H1 (cell line): ENCODE measurements around the gene RALGDS. TPM values are rescaled to one million over a fixed set of nuclear protein-coding genes. Genes with fewer than 3 reads are reported as not detected.

ENCODE experiments used
- CTCF ChIA-PET: fragments of 300-600 bp; sonication (Branson Sonifier 250); formaldehyde crosslinking; loops from one replicate; lab custom pipeline; 2021; ENCODE audit not compliant: partially characterized antibody; lab: Charles Lee
- POLR2A ChIA-PET: fragments of 300-600 bp; sonication (Branson Sonifier 250); formaldehyde crosslinking; loops from one replicate; lab custom pipeline; 2021; ENCODE audit warnings: inconsistent platforms; ENCODE audit not compliant: partially characterized antibody; lab: Charles Lee
- DNase-seq, 2 experiments: peaks; one replicate each; pipeline versions ENCODE4 v3.0.0 to v3.0.0-alpha.2; 2010 to 2022; ENCODE audit warnings: low spot score in 2 of 2, low read depth in 1 of 2, mixed read lengths in 1 of 2
- FAIRE-seq: peaks from 2 replicates; lab custom pipeline; 2011; peaks lifted over from hg19 to GRCh38; lab: Jason Lieb, UNC
- H2AFZ ChIP-seq: 2 replicates; pipeline ENCODE4 v1.8.1; 2012; ENCODE audit warnings: low read length, inconsistent platforms
- H2AK5ac ChIP-seq: 2 replicates; pipeline ENCODE4 v1.6.1; 2013; ENCODE audit warnings: low read depth, low read length
- H2BK120ac ChIP-seq: replicated peaks from 2 replicates; pipeline ENCODE3; 2013; ENCODE audit warnings: low read depth, low read length, inconsistent platforms
- H2BK12ac ChIP-seq: 2 replicates; pipeline ENCODE4 v1.6.1; 2013; ENCODE audit warnings: low read depth, low read length
- H2BK15ac ChIP-seq: 2 replicates; pipeline ENCODE4 v1.6.1; 2013; ENCODE audit warnings: low read length
- H2BK20ac ChIP-seq: 2 replicates; pipeline ENCODE4 v1.6.1; 2013; ENCODE audit warnings: low read length
- H2BK5ac ChIP-seq: 2 replicates; pipeline ENCODE4 v1.6.1; 2013; ENCODE audit warnings: low read depth, low read length
- H3K14ac ChIP-seq: 2 replicates; pipeline ENCODE4 v1.6.1; 2013; ENCODE audit warnings: inconsistent platforms; ENCODE audit not compliant: insufficient read length
- H3K18ac ChIP-seq: 2 replicates; pipeline ENCODE4 v1.6.1; 2013; ENCODE audit warnings: low read length; ENCODE audit errors: extremely low read depth
- H3K23ac ChIP-seq: 2 replicates; pipeline ENCODE4 v1.6.1; 2013; ENCODE audit warnings: inconsistent platforms; ENCODE audit not compliant: insufficient read length
- H3K23me2 ChIP-seq: 2 replicates; pipeline ENCODE4 v1.6.1; 2013; ENCODE audit warnings: low read depth, low read length
- H3K27ac ChIP-seq: 2 replicates; pipeline ENCODE4 v1.6.1; 2011; ENCODE audit warnings: low read depth, low read length, inconsistent platforms
- H3K27me3 ChIP-seq, 4 experiments: replicated peaks in 1 of 4; 1 replicate in 1 of 4; 2 replicates in 3 of 4; pipeline versions ENCODE4 v1.6.1 to v1.8.1; 2011 to 2013; ENCODE audit warnings: low read length in 3 of 4, mild to moderate bottlenecking in 3 of 4, inconsistent platforms in 2 of 4, mixed read lengths in 2 of 4, moderate library complexity in 1 of 4; ENCODE audit not compliant: control insufficient read depth in 3 of 4, insufficient read depth in 3 of 4; ENCODE audit errors: extremely low read depth in 1 of 4
- H3K36me3 ChIP-seq, 4 experiments: 2 replicates each; pipeline versions ENCODE4 v1.6.1 to v1.8.1; 2011 to 2013; ENCODE audit warnings: mild to moderate bottlenecking in 4 of 4, low read length in 3 of 4, moderate library complexity in 2 of 4, control low read depth in 1 of 4, inconsistent platforms in 1 of 4; ENCODE audit not compliant: insufficient read depth in 4 of 4, control insufficient read depth in 2 of 4
- H3K4ac ChIP-seq: replicated peaks from 2 replicates; pipeline ENCODE3; 2013; ENCODE audit warnings: low read length, low read depth, mixed read lengths, inconsistent platforms; ENCODE audit not compliant: insufficient read length
- H3K4me1 ChIP-seq, 4 experiments: replicated peaks in 1 of 4; 1 replicate in 1 of 4; 2 replicates in 3 of 4; pipeline versions ENCODE4 v1.6.1 to v1.8.1; 2011 to 2013; ENCODE audit warnings: low read length in 3 of 4, inconsistent platforms in 2 of 4, mixed read lengths in 1 of 4; ENCODE audit not compliant: insufficient read depth in 4 of 4, control insufficient read depth in 3 of 4
- H3K4me2 ChIP-seq, 2 experiments: 2 replicates each; pipeline versions ENCODE4 v1.6.1 to v1.8.1; 2011 to 2013; ENCODE audit warnings: low read depth in 2 of 2, low read length in 2 of 2, control low read depth in 1 of 2, inconsistent platforms in 1 of 2, mild to moderate bottlenecking in 1 of 2; ENCODE audit not compliant: insufficient read depth in 1 of 2
- H3K4me3 ChIP-seq, 4 experiments: fragments of 200-600, 300-600 bp in 1 of 4; sonication (generic), shearing (Covaris generic), sonication (Bioruptor Twin) in 1 of 4; 2 replicates each; pipeline versions ENCODE4 v1.5.1 to v1.8.1; 2011 to 2016; ENCODE audit warnings: low read length in 4 of 4, low read depth in 3 of 4, control low read depth in 2 of 4, inconsistent platforms in 2 of 4, mild to moderate bottlenecking in 2 of 4, mixed read lengths in 1 of 4, moderate library complexity in 1 of 4; ENCODE audit not compliant: insufficient read depth in 2 of 4; ENCODE audit errors: extremely low read depth in 1 of 4
- H3K56ac ChIP-seq: replicated peaks from 2 replicates; pipeline ENCODE3; 2013; ENCODE audit warnings: low read depth, mild to moderate bottlenecking, mixed read lengths, low read length, inconsistent platforms; ENCODE audit not compliant: insufficient read length
- H3K79me1 ChIP-seq: 2 replicates; pipeline ENCODE4 v1.6.1; 2013; ENCODE audit warnings: low read depth, low read length, control low read depth
- H3K79me2 ChIP-seq, 2 experiments: 2 replicates each; pipeline versions ENCODE4 v1.6.1 to v1.8.1; 2012 to 2013; ENCODE audit warnings: low read length in 2 of 2, mild to moderate bottlenecking in 2 of 2, inconsistent platforms in 1 of 2; ENCODE audit not compliant: insufficient read depth in 2 of 2, control insufficient read depth in 1 of 2
- H3K9ac ChIP-seq, 4 experiments: replicated peaks in 1 of 4; 1 replicate in 1 of 4; 2 replicates in 3 of 4; pipeline versions ENCODE4 v1.6.1 to v1.8.1; 2011 to 2013; ENCODE audit warnings: low read depth in 3 of 4, low read length in 3 of 4, control low read depth in 2 of 4, mild to moderate bottlenecking in 2 of 4, moderate library complexity in 2 of 4, inconsistent platforms in 1 of 4; ENCODE audit errors: extremely low read depth in 1 of 4
- H3K9me3 ChIP-seq, 2 experiments: 2 replicates each; pipeline versions ENCODE4 v1.6.1 to v1.8.1; 2012 to 2013; ENCODE audit warnings: mild to moderate bottlenecking in 2 of 2, moderate library complexity in 2 of 2, control low read depth in 1 of 2, inconsistent platforms in 1 of 2, low read depth in 1 of 2, low read length in 1 of 2, mixed read lengths in 1 of 2; ENCODE audit not compliant: insufficient read depth in 2 of 2
- H4K20me1 ChIP-seq, 2 experiments: replicated peaks in 1 of 2; 2 replicates each; pipeline versions ENCODE3 to v1.8.1; 2011 to 2013; ENCODE audit warnings: inconsistent platforms in 2 of 2, low read length in 2 of 2, mild to moderate bottlenecking in 1 of 2; ENCODE audit not compliant: insufficient read depth in 2 of 2, control insufficient read depth in 1 of 2
- H4K5ac ChIP-seq: 2 replicates; pipeline ENCODE4 v1.6.1; 2013; ENCODE audit warnings: low read length, low read depth, mixed read lengths, inconsistent platforms; ENCODE audit not compliant: insufficient read length
- H4K8ac ChIP-seq: 2 replicates; pipeline ENCODE4 v1.8.0; 2013; ENCODE audit warnings: mild to moderate bottlenecking, moderate library complexity, low read length, inconsistent platforms; ENCODE audit not compliant: insufficient read depth; ENCODE audit errors: extremely low read depth
- H4K91ac ChIP-seq: replicated peaks from 2 replicates; pipeline ENCODE3; 2013; ENCODE audit warnings: low read length, mixed read lengths, inconsistent platforms; ENCODE audit not compliant: insufficient read length
- ASH2L ChIP-seq: fragments of 200-600, 300-600 bp; sonication (generic); IDR thresholded peaks from one replicate; pipeline ENCODE4 v1.7.1; 2017; ENCODE audit warnings: low read length
- EP300 ChIP-seq, 2 experiments: IDR thresholded peaks; 1 replicate in 1 of 2; 2 replicates in 1 of 2; pipeline ENCODE4 v1.6.1; 2011 to 2012; ENCODE audit warnings: low read depth in 2 of 2, low read length in 2 of 2, mild to moderate bottlenecking in 2 of 2, borderline replicate concordance in 1 of 2, inconsistent platforms in 1 of 2, moderate library complexity in 1 of 2
- EZH2 ChIP-seq: fragments of 200-600 bp; sonication (generic); IDR thresholded peaks from 2 replicates; pipeline ENCODE4 v1.7.1; 2012; ENCODE audit warnings: low read depth, mild to moderate bottlenecking, moderate library complexity, low read length, inconsistent platforms; ENCODE audit not compliant: severe bottlenecking
- GTF2F1 ChIP-seq: IDR thresholded peaks from 2 replicates; pipeline ENCODE4 v1.6.1; 2012; ENCODE audit warnings: low read depth, low read length, improper control_type of control experiment, borderline replicate concordance
- HDAC6 ChIP-seq: IDR thresholded peaks from one replicate; pipeline ENCODE4 v1.7.1; 2012; ENCODE audit warnings: low read depth, mild to moderate bottlenecking, inconsistent platforms, low read length, moderate library complexity
- KDM5A ChIP-seq: fragments of 200-600 bp; IDR thresholded peaks from 2 replicates; pipeline ENCODE4 v1.7.1; 2012; ENCODE audit warnings: mild to moderate bottlenecking, low read length, inconsistent platforms, mixed read lengths
- NRF1 ChIP-seq: IDR thresholded peaks from 2 replicates; pipeline ENCODE4 v1.6.1; 2011; ENCODE audit warnings: mild to moderate bottlenecking, low read depth, low read length, improper control_type of control experiment
- RFX5 ChIP-seq: IDR thresholded peaks from 2 replicates; pipeline ENCODE4 v1.6.1; 2011; ENCODE audit warnings: low read depth, low read length, improper control_type of control experiment, borderline replicate concordance
- SAP30 ChIP-seq: fragments of 300-600 bp; sonication (generic); IDR thresholded peaks from 2 replicates; pipeline ENCODE4 v1.7.1; 2012; ENCODE audit warnings: low read length, moderate library complexity, mild to moderate bottlenecking, inconsistent platforms; ENCODE audit not compliant: insufficient read depth, insufficient replicate concordance
- SIX5 ChIP-seq: IDR thresholded peaks from 2 replicates; pipeline ENCODE4 v1.6.1; 2011; ENCODE audit warnings: mild to moderate bottlenecking, low read depth, low read length
- SP4 ChIP-seq: IDR thresholded peaks from 2 replicates; pipeline ENCODE4 v1.6.1; 2012; ENCODE audit warnings: low read length, inconsistent platforms
- TBP ChIP-seq: IDR thresholded peaks from 2 replicates; pipeline ENCODE4 v1.6.1; 2011; ENCODE audit warnings: low read depth, low read length, improper control_type of control experiment
- WGBS, 2 experiments: shearing (Covaris generic) in 1 of 2; methylation state at CpG; one replicate each; pipeline versions ENCODE4 v1.1.6 to v1.1.7; 2013 to 2015; ENCODE audit warnings: low lambda C conversion rate in 2 of 2, mixed read lengths in 2 of 2, inconsistent platforms in 1 of 2, low coverage in 1 of 2, missing lambda C conversion rate in 1 of 2; ENCODE audit not compliant: insufficient replicate concordance in 2 of 2, insufficient coverage in 1 of 2, insufficient read length in 1 of 2; ENCODE audit errors: extremely low coverage in 1 of 2, missing lambda C conversion rate in 1 of 2; 5-methylcytosine and 5-hydroxymethylcytosine counted together
- polyA plus RNA-seq, 7 experiments: library from polyadenylated mRNA; depleted of rRNA in 3 of 7; stranded (reverse) in 5 of 7; unstranded in 2 of 7; fragments of >200 nt in 5 of 7; fragments of 200-250 nt in 2 of 7; gene quantifications; 1 replicate in 5 of 7; 2 replicates in 1 of 7; 4 replicates in 1 of 7; pipeline versions ENCODE4 v1.2.1 to v1.2.3, GENCODE V29; 2011 to 2013; ENCODE audit warnings: missing spikeins in 2 of 7, mixed read lengths in 2 of 7
- total RNA-seq: library from RNA; stranded (reverse); fragmentation: NEBNext Ultra II Directional; extraction: Animal tissue kit (Norgen Biotek cat#: 25700); gene quantifications from 2 replicates; pipeline ENCODE4 v1.2.1, GENCODE V29; 2021

Gene RALGDS
- total and polyA plus RNA-seq, 2 of the 8 experiments (the other 6 are each of a cell fraction or from before 2014, with no cell fraction given), result 14.5 to 25.5 TPM

- Histone ChIP-seq H3K18ac (no peak overlapping the region), H4K91ac (no peak overlapping the region), H2AK5ac (no peak overlapping the region), H3K9ac (no peak overlapping the region), H3K9me3 (no peaks in the 10 kb centered on the region), H3K4me3 (no peak overlapping the region), H3K23me2 (no peaks in the 10 kb centered on the region), H3K36me3 (peaks cover 2 to 7% (median 5%) of the 10 kb centered on the region in 4 experiments; a peak in 5 of 8 replicates), H2BK15ac (no peak overlapping the region), H4K8ac (no peak overlapping the region), H2BK12ac (no peak overlapping the region), H3K27ac (no peak overlapping the region), H3K56ac (no peak overlapping the region), H2BK120ac (no peak overlapping the region), H3K4ac (no peak overlapping the region), H3K79me2 (no peaks in the 10 kb centered on the region), H2AFZ (no peak overlapping the region), H4K5ac (no peak overlapping the region), H3K4me1 (peaks cover 0 to 8% (median 3%) of the 10 kb centered on the region in 4 experiments; a peak in 3 of 7 replicates), H3K4me2 (no peak overlapping the region), H3K14ac (no peak overlapping the region), H3K23ac (no peak overlapping the region), H4K20me1 (peaks cover 5 to 14% of the 10 kb centered on the region in 2 experiments), H3K79me1 (no peaks in the 10 kb centered on the region), H2BK5ac (no peak overlapping the region), H3K27me3 (no peaks in the 10 kb centered on the region), H2BK20ac (no peak overlapping the region)
- ChIA-PET POLR2A (interaction anchor here (0.8 to 1.4 kb wide), 2 partner anchors 77 to 240 kb away, joined by 3 read pairs; partner anchors contain the start of genes GTF3C5, MED22 and RPL7A), CTCF (interaction anchor here (0.9 to 19.3 kb wide), 11 partner anchors 9 to 129 kb away, joined by 3 to 337 read pairs (median 5); partner anchors contain the start of gene GFI1B)
- DNase-seq (no peak), FAIRE-seq (no peak)
- 96% methylated on average over 18 of the region's 18 CpGs; no CpG with 5 or more reads in 1 of the 2 experiments for WGBS, 2 experiments
- TF ChIP-seq NRF1 (no peak), TBP (no peak), KDM5A (no peak), SIX5 (no peak), HDAC6 (no peak), GTF2F1 (no peak), SAP30 (no peak), SP4 (no peak), EZH2 (no peak), ASH2L (no peak), RFX5 (no peak), EP300 (IDR thresholded peaks at IDR 0.05; ENCODE audit: borderline replicate concordance in 1 of 2, low read depth in 2 of 2, low read length in 2 of 2) (no peak)
Observed at GRCh38 chr9:133107961-133108793, 12.9 kb downstream of the RALGDS start.
